BLaER1 treated with 17β-estradiol and CSF1 and Interleukin-3, amounts not matched to agents 10 nM and 100 nM (cell line): ENCODE data around the gene COQ10B.
A peak's percentile ranks its signal among the peaks of the same experiment; 100 is the strongest.
"Not testable (repeated sequence)": the region's sequence is repeated elsewhere in the genome, so short reads cannot be mapped to it uniquely, and the experiment has no call there.

Experiments
- H3K27ac ChIP-seq, 11 experiments: shearing (Covaris generic); formaldehyde crosslinking; 2 replicates each; pipeline ENCODE4 v1.8.1; 2022
- H3K27me3 ChIP-seq, 11 experiments: shearing (Covaris generic); formaldehyde crosslinking; 2 replicates each; pipeline ENCODE4 v1.8.1; 2022
- H3K36me3 ChIP-seq, 11 experiments: shearing (Covaris generic); formaldehyde crosslinking; 2 replicates each; pipeline ENCODE4 v1.8.1; 2022
- H3K4me1 ChIP-seq, 10 experiments: shearing (Covaris generic); formaldehyde crosslinking; 2 replicates each; pipeline ENCODE4 v1.8.1; 2022
- H3K4me2 ChIP-seq, 11 experiments: shearing (Covaris generic); formaldehyde crosslinking; 2 replicates each; pipeline ENCODE4 v1.8.1; 2022
- H3K4me3 ChIP-seq, 10 experiments: shearing (Covaris generic); formaldehyde crosslinking; 2 replicates each; pipeline ENCODE4 v1.8.1; 2022
- H3K9ac ChIP-seq, 11 experiments: shearing (Covaris generic); formaldehyde crosslinking; 2 replicates each; pipeline ENCODE4 v1.8.1; 2022
- H3K9me3 ChIP-seq, 11 experiments: shearing (Covaris generic); formaldehyde crosslinking; replicated peaks in 1 of 11; 2 replicates each; pipeline ENCODE4 v1.8.1; 2022
- H4K20me1 ChIP-seq, 11 experiments: shearing (Covaris generic); formaldehyde crosslinking; 2 replicates each; pipeline ENCODE4 v1.8.1; 2022
- Cebpa-rat ChIP-seq, 11 experiments: shearing (Covaris generic); IDR thresholded peaks; 2 replicates each; pipeline ENCODE4 v1.8.1; 2022

The COQ10B gene

GRCh38 chr2:197426723-197427603, 26.4 kb upstream of the COQ10B start:
- H3K36me3 ChIP-seq = peaks cover 59 to 83% (median 73%) of the 10 kb centered on the region in 11 experiments
- peaks cover 100% of the 10 kb centered on the region in 11 experiments for H4K20me1 ChIP-seq
- H3K9me3 ChIP-seq = no peaks in the 10 kb centered on the region
- no peak overlapping the region for H3K4me3 ChIP-seq
- no peak for TF ChIP-seq Cebpa-rat (IDR thresholded peaks at IDR 0.05)
- no peak overlapping the region for H3K27ac ChIP-seq
- H3K4me1 ChIP-seq = peaks cover 17 to 66% (median 30%) of the 10 kb centered on the region in 10 experiments
- H3K4me2 ChIP-seq = peak overlapping the region in 2 of 11 experiments; percentile 36 to 50; a peak in 3 of 22 replicates
- no peaks in the 10 kb centered on the region for H3K27me3 ChIP-seq
- H3K9ac ChIP-seq = peak overlapping the region in 1 of 11 experiments; percentile 52; a peak in 1 of 22 replicates

GRCh38 chr2:197427986-197428385, 25.4 kb upstream of the COQ10B start:
- peak overlapping the region in 4 of 11 experiments; percentile 7 to 50 (median 22); a peak in 3 of 22 replicates for H3K4me2 ChIP-seq
- peaks cover 48 to 82% (median 68%) of the 10 kb centered on the region in 11 experiments for H3K36me3 ChIP-seq
- no peak overlapping the region for H3K4me3 ChIP-seq
- H3K9me3 ChIP-seq = no peaks in the 10 kb centered on the region
- no peak overlapping the region for H3K27ac ChIP-seq
- no peaks in the 10 kb centered on the region for H3K27me3 ChIP-seq
- TF ChIP-seq Cebpa-rat (IDR thresholded peaks at IDR 0.05) = no peak
- no peak overlapping the region for H3K9ac ChIP-seq
- H4K20me1 ChIP-seq = peaks cover 100% of the 10 kb centered on the region in 11 experiments
- H3K4me1 ChIP-seq = peaks cover 27 to 76% (median 41%) of the 10 kb centered on the region in 10 experiments

DNA sequence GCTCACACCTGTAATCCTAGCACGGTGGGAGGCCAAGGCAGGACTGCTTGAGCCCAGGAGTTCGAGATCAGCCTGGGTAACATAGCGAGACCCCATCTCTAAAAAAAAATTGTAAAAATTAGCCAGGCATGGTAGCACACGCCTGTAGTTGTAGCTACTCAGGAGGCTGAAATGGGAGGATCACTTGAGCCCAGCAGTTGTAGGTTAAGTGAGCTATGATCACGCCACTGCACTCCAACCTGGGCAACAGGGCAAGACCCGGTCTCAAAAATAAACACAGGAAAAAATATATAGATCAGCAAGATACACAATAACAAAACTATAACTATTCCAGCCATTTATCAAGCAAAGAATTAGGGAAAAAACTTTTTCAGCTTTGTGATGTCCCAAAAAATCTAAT, 21.5 kb upstream of the COQ10B start:
- peaks cover 39 to 78% (median 54%) of the 10 kb centered on the region in 10 experiments for H3K4me1 ChIP-seq
- TF ChIP-seq Cebpa-rat (IDR thresholded peaks at IDR 0.05) = no peak
- no peaks in the 10 kb centered on the region for H3K9me3 ChIP-seq
- H3K9ac ChIP-seq = peak overlapping the region; percentile 14 to 99 (median 97); a peak in 15 of 22 replicates
- peak overlapping the region in 9 of 10 experiments; percentile 81 to 94 (median 90); a peak in 11 of 20 replicates for H3K4me3 ChIP-seq
- H3K36me3 ChIP-seq = peaks cover 22 to 49% (median 36%) of the 10 kb centered on the region in 11 experiments
- H3K27ac ChIP-seq = peak overlapping the region in 6 of 11 experiments; percentile 1 to 98 (median 23); a peak in 5 of 22 replicates
- peak overlapping the region; percentile 79 to 99 (median 93) for H3K4me2 ChIP-seq
- H3K27me3 ChIP-seq = no peaks in the 10 kb centered on the region
- H4K20me1 ChIP-seq = peaks cover 70 to 77% (median 72%) of the 10 kb centered on the region in 11 experiments

DNA sequence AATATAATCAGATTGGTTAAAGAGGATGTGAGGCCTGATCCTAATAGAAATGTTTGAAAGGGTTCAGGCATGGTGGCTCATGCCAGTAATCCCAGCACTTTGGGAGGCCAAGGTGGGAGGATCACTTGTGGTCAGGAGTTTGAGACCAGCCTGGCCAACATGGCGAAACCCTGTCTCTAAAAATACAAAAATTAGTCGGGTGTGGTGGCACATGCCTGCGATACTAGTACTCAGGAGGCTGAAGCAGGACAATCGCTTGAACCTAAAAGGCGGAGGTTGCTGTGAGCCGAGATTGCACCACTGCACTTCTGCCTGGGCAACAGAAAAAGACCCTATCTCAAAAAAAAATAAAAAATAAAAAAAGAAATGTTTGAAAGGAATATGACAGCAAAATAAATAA, 20.8 kb upstream of the COQ10B start:
- peak overlapping the region; percentile 95 to 99 (median 98); a peak in 19 of 22 replicates for H3K9ac ChIP-seq

GRCh38 chr2:197433780-197434438, 19.4 kb upstream of the COQ10B start:
- peak overlapping the region; percentile 81 to 94 (median 89) for H3K4me3 ChIP-seq
- peak overlapping the region; percentile 95 to 99 (median 98) for H3K9ac ChIP-seq
- peak overlapping the region; percentile 79 to 99 (median 93) for H3K4me2 ChIP-seq
- peaks cover 38 to 58% (median 43%) of the 10 kb centered on the region in 10 experiments for H3K4me1 ChIP-seq
- no peak for TF ChIP-seq Cebpa-rat (IDR thresholded peaks at IDR 0.05)
- no peaks in the 10 kb centered on the region for H3K9me3 ChIP-seq
- H3K27me3 ChIP-seq = no peaks in the 10 kb centered on the region
- H3K36me3 ChIP-seq = peaks cover 11 to 35% (median 23%) of the 10 kb centered on the region in 11 experiments
- H3K27ac ChIP-seq = peak overlapping the region; percentile 95 to 99 (median 98)
- H4K20me1 ChIP-seq = peaks cover 49 to 56% (median 52%) of the 10 kb centered on the region in 11 experiments

More for the DNA sequence above, 20.8 kb upstream of the COQ10B start:
- Histone ChIP-seq H3K36me3 (peaks cover 22 to 49% (median 35%) of the 10 kb centered on the region in 11 experiments), H3K4me2 (peak overlapping the region; percentile 79 to 99 (median 93)), H3K4me3 (peak overlapping the region; percentile 81 to 94 (median 89); a peak in 18 of 20 replicates), H3K27ac (peak overlapping the region in 7 of 11 experiments; percentile 8 to 98 (median 29); a peak in 5 of 22 replicates), H4K20me1 (peaks cover 63 to 70% (median 66%) of the 10 kb centered on the region in 11 experiments), H3K4me1 (peaks cover 39 to 72% (median 50%) of the 10 kb centered on the region in 10 experiments)
- H3K9me3 ChIP-seq, H3K27me3 ChIP-seq: not testable (repeated sequence)

- peaks cover 40 to 47% (median 43%) of the 10 kb centered on the region in 11 experiments for H4K20me1 ChIP-seq
- no peaks in the 10 kb centered on the region for H3K9me3 ChIP-seq
- peaks cover 1 to 26% (median 14%) of the 10 kb centered on the region in 11 experiments; a peak in 18 of 22 replicates for H3K36me3 ChIP-seq
- H3K9ac ChIP-seq = peak within 1 kb of the TSS; percentile 95 to 99 (median 98)
- H3K27me3 ChIP-seq = no peaks in the 10 kb centered on the region
- TF ChIP-seq Cebpa-rat (IDR thresholded peaks at IDR 0.05) = no peak
- H3K27ac ChIP-seq = peak within 1 kb of the TSS; percentile 95 to 99 (median 98)
- peaks cover 38 to 49% (median 43%) of the 10 kb centered on the region in 10 experiments for H3K4me1 ChIP-seq
- H3K4me2 ChIP-seq = peak within 1 kb of the TSS; percentile 83 to 99 (median 93)
- peak within 1 kb of the TSS; percentile 81 to 94 (median 89) for H3K4me3 ChIP-seq
Measured at GRCh38 chr2:197434541-197435513, 18.5 kb upstream of the COQ10B start, which contains the start of gene SF3B1. Gene SF3B1 (minus strand): TSS chr2:197435028. CDS start chr2:197434999, 29 bp downstream.

DNA sequence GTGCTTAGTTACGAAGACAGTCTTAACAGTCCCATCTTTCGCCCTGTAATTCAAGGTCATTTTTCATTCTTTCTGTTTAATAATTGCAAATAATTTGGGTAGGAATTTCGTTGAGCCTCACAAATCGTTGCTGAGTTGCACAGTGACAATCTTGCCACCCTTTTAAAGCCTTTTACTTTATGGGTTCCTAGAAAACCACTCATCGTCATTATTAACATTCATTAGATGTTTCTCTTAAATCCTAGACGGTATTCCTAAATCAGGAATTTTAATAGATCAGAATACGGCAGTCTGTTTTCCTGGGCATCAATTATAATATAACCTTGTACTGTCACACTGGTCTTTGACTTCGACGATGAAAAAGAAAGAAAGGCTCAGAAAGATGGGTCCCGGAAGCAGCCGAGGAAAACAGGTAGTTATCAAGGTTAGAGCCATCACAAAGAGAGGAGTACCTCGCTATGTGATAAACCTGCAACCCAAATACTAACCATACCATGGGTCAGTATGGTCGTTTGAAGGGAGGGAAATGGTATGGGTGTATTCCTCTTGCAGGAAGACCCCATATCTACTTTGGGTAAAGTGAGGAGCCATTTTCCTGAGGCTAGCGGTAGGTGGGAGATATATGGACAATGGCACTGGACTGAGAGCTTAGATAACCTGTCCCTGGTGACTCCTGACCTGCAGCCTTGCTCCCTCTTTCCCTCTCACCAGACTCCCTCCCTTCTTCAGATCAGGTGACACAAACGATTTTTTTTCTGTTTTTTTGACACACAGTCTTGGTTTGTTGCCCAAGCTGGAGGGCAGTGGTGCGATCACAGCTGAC, 17.5 kb upstream of the COQ10B start:
- H4K20me1 ChIP-seq = peaks cover 30 to 37% (median 33%) of the 10 kb centered on the region in 11 experiments
- H3K4me1 ChIP-seq = peaks cover 32 to 39% (median 36%) of the 10 kb centered on the region in 10 experiments
- H3K27ac ChIP-seq = peak overlapping the region; percentile 95 to 99 (median 98)
- peak overlapping the region; percentile 81 to 94 (median 89) for H3K4me3 ChIP-seq
- H3K9ac ChIP-seq = peak overlapping the region; percentile 95 to 99 (median 98)
- no peaks in the 10 kb centered on the region for H3K9me3 ChIP-seq
- no peaks in the 10 kb centered on the region for H3K27me3 ChIP-seq
- TF ChIP-seq Cebpa-rat (IDR thresholded peaks at IDR 0.05) = no peak
- H3K4me2 ChIP-seq = peak overlapping the region; percentile 80 to 92 (median 86)
- H3K36me3 ChIP-seq = peaks cover 0 to 16% (median 4%) of the 10 kb centered on the region in 11 experiments; a peak in 8 of 22 replicates
